Neural progenitor cell (in vitro differentiated cells): ENCODE data around the gene ARPC4. TPM values are rescaled to one million over a fixed set of nuclear protein-coding genes. Genes with fewer than 3 reads are reported as not detected.

Experiments used
- DNase-seq: peaks from one replicate; pipeline ENCODE4 v3.0.0-alpha.2; 2016; ENCODE audit warnings: low spot score
- H2AFZ ChIP-seq: fragments of 200-600 bp; sonication (generic); replicated peaks from 2 replicates; pipeline ENCODE4 v1.6.1; 2016; ENCODE audit warnings: antibody characterized with exemption
- H3F3A ChIP-seq: fragments of 200-600 bp; sonication (generic); 2 replicates; pipeline ENCODE4 v1.6.1; 2016; ENCODE audit warnings: antibody characterized with exemption, low read depth
- H3K27ac ChIP-seq: fragments of 200-600 bp; sonication (generic); 2 replicates; pipeline ENCODE4 v1.5.1; 2016; ENCODE audit warnings: mild to moderate bottlenecking
- H3K27me3 ChIP-seq: fragments of 200-600 bp; sonication (generic); 2 replicates; pipeline ENCODE4 v1.6.1; 2016; ENCODE audit warnings: mild to moderate bottlenecking, moderate library complexity
- H3K36me3 ChIP-seq: fragments of 200-600 bp; sonication (generic); 2 replicates; pipeline ENCODE4 v1.5.1; 2016
- H3K4me1 ChIP-seq: fragments of 200-600 bp; sonication (generic); 2 replicates; pipeline ENCODE4 v1.6.1; 2016; ENCODE audit warnings: mixed run types
- H3K4me2 ChIP-seq: fragments of 200-600 bp; sonication (generic); 2 replicates; pipeline ENCODE4 v1.6.1; 2016
- H3K4me3 ChIP-seq: fragments of 200-600 bp; sonication (generic); 2 replicates; pipeline ENCODE4 v1.5.1; 2016
- H3K79me2 ChIP-seq: fragments of 200-600 bp; sonication (generic); 2 replicates; pipeline ENCODE4 v1.6.1; 2016; ENCODE audit warnings: low read depth
- H3K9ac ChIP-seq: fragments of 200-600 bp; sonication (generic); 2 replicates; pipeline ENCODE4 v1.6.1; 2016
- H3K9me3 ChIP-seq: fragments of 200-600 bp; sonication (generic); 2 replicates; pipeline ENCODE4 v1.5.1; 2016; ENCODE audit warnings: low read depth
- H4K20me1 ChIP-seq: fragments of 200-600 bp; sonication (generic); 2 replicates; pipeline ENCODE4 v1.6.1; 2016; ENCODE audit warnings: low read depth
- H3K27ac Mint-ChIP-seq: 3 replicates; pipeline ENCODE4 v1.8.0; 2021; ENCODE audit warnings: mixed read lengths
- H3K27me3 Mint-ChIP-seq: 2 replicates; pipeline ENCODE4 v1.8.0; 2022; ENCODE audit warnings: low read depth, mild to moderate bottlenecking, inconsistent platforms, moderate library complexity, mixed read lengths; ENCODE audit not compliant: insufficient read depth
- H3K36me3 Mint-ChIP-seq: 3 replicates; pipeline ENCODE4 v1.8.0; 2021; ENCODE audit warnings: mixed read lengths
- H3K4me1 Mint-ChIP-seq: 3 replicates; pipeline ENCODE4 v1.8.0; 2021; ENCODE audit warnings: mixed read lengths
- H3K4me3 Mint-ChIP-seq: 3 replicates; pipeline ENCODE4 v1.8.0; 2021; ENCODE audit warnings: mild to moderate bottlenecking, moderate library complexity, mixed read lengths
- H3K9me3 Mint-ChIP-seq: 3 replicates; pipeline ENCODE4 v1.8.0; 2020; ENCODE audit warnings: mixed read lengths
- EZH2 ChIP-seq: fragments of 200-600 bp; sonication (generic); IDR thresholded peaks from 2 replicates; pipeline ENCODE4 v1.6.1; 2017; ENCODE audit warnings: antibody characterized with exemption, mild to moderate bottlenecking, moderate library complexity
- EZH2phosphoT487 ChIP-seq: fragments of 200-600 bp; sonication (generic); IDR thresholded peaks from 2 replicates; pipeline ENCODE4 v1.6.1; 2017; ENCODE audit warnings: antibody characterized with exemption
- total RNA-seq: library from RNA; depleted of rRNA; stranded (reverse); fragments of >200 nt; gene quantifications from 2 replicates; pipeline ENCODE4 v1.2.3, GENCODE V29; 2015; ENCODE audit warnings: low replicate concordance
- TF ChIP-seq, protein P1 (sequence below): fragments of 200-600 bp; sonication (generic); IDR thresholded peaks from 2 replicates; pipeline ENCODE4 v1.5.1; 2017; ENCODE audit warnings: antibody characterized with exemption, mild to moderate bottlenecking

Gene ARPC4
- total RNA-seq, 1 donor from 2014 or later = 126 TPM

DNA sequence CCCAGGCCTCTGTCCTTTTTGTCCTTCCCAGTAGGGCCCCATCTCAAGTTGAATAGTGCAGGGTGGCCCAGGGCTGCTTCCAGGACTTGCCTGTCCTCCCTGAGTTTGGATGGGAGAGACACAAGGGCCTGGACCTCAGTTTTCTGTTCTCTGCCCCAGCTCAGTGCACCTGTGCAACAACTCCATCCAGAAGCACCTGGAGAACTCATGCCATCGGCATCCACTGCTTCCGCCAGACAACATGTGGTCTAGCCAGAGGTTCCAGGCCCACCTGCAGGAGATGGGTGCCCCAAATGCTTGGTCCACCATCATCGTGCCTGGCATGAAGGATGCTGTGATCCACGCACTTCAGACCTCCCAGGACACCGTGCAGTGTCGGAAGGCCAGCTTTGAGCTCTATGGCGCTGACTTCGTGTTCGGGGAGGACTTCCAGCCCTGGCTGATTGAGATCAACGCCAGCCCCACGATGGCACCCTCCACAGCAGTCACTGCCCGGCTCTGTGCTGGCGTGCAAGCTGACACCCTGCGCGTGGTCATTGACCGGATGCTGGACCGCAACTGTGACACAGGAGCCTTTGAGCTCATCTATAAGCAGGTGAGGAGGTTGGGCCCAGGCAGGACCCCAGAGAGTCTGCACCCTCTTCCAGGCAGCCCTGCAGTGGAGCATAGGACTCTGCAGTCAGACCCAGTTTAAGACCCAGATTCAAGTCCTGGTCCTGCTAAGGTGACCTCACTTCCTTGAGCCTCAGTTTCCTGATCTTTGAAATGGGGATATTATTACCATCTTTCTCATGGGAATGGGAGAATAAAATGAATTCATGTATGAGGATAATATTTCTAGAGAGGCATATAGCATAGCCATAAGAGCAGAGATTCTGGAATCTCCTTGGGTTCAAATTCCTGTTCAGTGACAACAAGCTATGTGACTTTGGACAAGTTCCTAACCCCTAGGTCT, 36.2 kb downstream of the ARPC4 start:
- DNase-seq = no peak
- no peak overlapping the region for H3K9ac ChIP-seq
- H3K27me3 ChIP-seq = no peaks in the 10 kb centered on the region
- H3K36me3 ChIP-seq = no peaks in the 10 kb centered on the region
- no peak overlapping the region for H3K4me2 ChIP-seq
- H3K4me3 Mint-ChIP-seq = no peak overlapping the region
- H3K4me1 Mint-ChIP-seq = no peaks in the 10 kb centered on the region
- H3K79me2 ChIP-seq = no peaks in the 10 kb centered on the region
- no peaks in the 10 kb centered on the region for H3K9me3 Mint-ChIP-seq
- no peaks in the 10 kb centered on the region for H3K9me3 ChIP-seq
- H3K4me1 ChIP-seq = no peaks in the 10 kb centered on the region
- TF ChIP-seq, protein P1, sequence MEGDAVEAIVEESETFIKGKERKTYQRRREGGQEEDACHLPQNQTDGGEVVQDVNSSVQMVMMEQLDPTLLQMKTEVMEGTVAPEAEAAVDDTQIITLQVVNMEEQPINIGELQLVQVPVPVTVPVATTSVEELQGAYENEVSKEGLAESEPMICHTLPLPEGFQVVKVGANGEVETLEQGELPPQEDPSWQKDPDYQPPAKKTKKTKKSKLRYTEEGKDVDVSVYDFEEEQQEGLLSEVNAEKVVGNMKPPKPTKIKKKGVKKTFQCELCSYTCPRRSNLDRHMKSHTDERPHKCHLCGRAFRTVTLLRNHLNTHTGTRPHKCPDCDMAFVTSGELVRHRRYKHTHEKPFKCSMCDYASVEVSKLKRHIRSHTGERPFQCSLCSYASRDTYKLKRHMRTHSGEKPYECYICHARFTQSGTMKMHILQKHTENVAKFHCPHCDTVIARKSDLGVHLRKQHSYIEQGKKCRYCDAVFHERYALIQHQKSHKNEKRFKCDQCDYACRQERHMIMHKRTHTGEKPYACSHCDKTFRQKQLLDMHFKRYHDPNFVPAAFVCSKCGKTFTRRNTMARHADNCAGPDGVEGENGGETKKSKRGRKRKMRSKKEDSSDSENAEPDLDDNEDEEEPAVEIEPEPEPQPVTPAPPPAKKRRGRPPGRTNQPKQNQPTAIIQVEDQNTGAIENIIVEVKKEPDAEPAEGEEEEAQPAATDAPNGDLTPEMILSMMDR = no peak
- TF ChIP-seq EZH2phosphoT487 (no peak), EZH2 (no peak)
- peaks cover 6% of the 10 kb centered on the region for H3K27me3 Mint-ChIP-seq
- H3K27ac Mint-ChIP-seq = no peak overlapping the region
- H3K36me3 Mint-ChIP-seq = peaks cover 1% of the 10 kb centered on the region
- no peak overlapping the region for H2AFZ ChIP-seq
- no peaks in the 10 kb centered on the region for H4K20me1 ChIP-seq
- H3K27ac ChIP-seq = no peak overlapping the region
- H3F3A ChIP-seq = no peaks in the 10 kb centered on the region
- no peak overlapping the region for H3K4me3 ChIP-seq

DNA sequence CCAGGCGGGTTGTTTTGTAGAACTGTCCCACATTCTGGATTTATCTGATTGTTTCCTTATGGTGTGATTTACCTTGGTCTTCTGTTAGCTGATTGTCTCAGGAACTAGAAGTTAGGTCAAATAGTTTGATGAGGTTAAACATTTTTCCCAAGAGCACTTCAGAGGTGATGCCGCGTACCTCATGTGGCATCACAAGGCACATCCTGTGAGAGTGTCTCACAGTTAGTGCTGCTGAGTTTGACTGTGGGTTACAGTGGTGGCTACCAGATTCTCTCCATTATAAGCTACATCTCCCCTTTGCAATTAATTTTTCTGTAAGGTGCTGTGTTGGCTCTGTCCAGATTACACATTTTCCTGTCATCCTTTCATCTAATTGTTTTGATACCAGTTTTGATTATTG, 38.4 kb downstream of the ARPC4 start:
- Histone ChIP-seq H3K9me3 (no peaks in the 10 kb centered on the region), H3K79me2 (no peaks in the 10 kb centered on the region), H3K9ac (no peak overlapping the region), H3K4me1 (no peaks in the 10 kb centered on the region), H3K4me3 (no peak overlapping the region), H3K27ac (no peak overlapping the region), H3F3A (no peaks in the 10 kb centered on the region), H3K27me3 (no peaks in the 10 kb centered on the region), H4K20me1 (no peaks in the 10 kb centered on the region), H2AFZ (no peak overlapping the region), H3K4me2 (no peak overlapping the region), H3K36me3 (no peaks in the 10 kb centered on the region)
- Mint-ChIP-seq H3K27me3 (peaks cover 4% of the 10 kb centered on the region), H3K4me3 (no peak overlapping the region), H3K9me3 (no peaks in the 10 kb centered on the region), H3K27ac (no peak overlapping the region), H3K4me1 (no peaks in the 10 kb centered on the region), H3K36me3 (peaks cover 6% of the 10 kb centered on the region)
- TF ChIP-seq, protein P1 = no peak
- no peak for TF ChIP-seq EZH2
- DNase-seq = no peak

GRCh38 chr3:9833078-9833477, 40.2 kb downstream of the ARPC4 start:
- no peaks in the 10 kb centered on the region for H3K27me3 Mint-ChIP-seq
- no peak for TF ChIP-seq EZH2phosphoT487
- TF ChIP-seq EZH2 = no peak
- TF ChIP-seq, protein P1 = no peak
- no peak for DNase-seq
- no peaks in the 10 kb centered on the region for H3K9me3 ChIP-seq
- no peaks in the 10 kb centered on the region for H3K4me1 Mint-ChIP-seq
- no peak overlapping the region for H3K4me3 Mint-ChIP-seq
- H3K27ac ChIP-seq = no peak overlapping the region
- peaks cover 9% of the 10 kb centered on the region for H3K36me3 Mint-ChIP-seq
- no peak overlapping the region for H3K4me3 ChIP-seq
- H3K79me2 ChIP-seq = no peaks in the 10 kb centered on the region
- no peaks in the 10 kb centered on the region for H3F3A ChIP-seq
- no peak overlapping the region for H2AFZ ChIP-seq
- no peaks in the 10 kb centered on the region for H3K27me3 ChIP-seq
- H3K4me1 ChIP-seq = no peaks in the 10 kb centered on the region
- H3K36me3 ChIP-seq = no peaks in the 10 kb centered on the region
- no peak overlapping the region for H3K27ac Mint-ChIP-seq
- H3K9ac ChIP-seq = no peak overlapping the region
- H3K4me2 ChIP-seq = no peak overlapping the region
- H3K9me3 Mint-ChIP-seq = no peaks in the 10 kb centered on the region
- H4K20me1 ChIP-seq = no peaks in the 10 kb centered on the region
